Central memory CD8-positive, alpha-beta T cell (primary cell): ENCODE results near the gene EEFSEC.

ENCODE experiments used
- ATAC-seq: fragments of 150-1000 bp; cut with Tn5 transposase; replicated peaks from 2 replicates; pipeline ENCODE4 v1.10.0; 2022; ENCODE audit warnings: mild to moderate bottlenecking, moderate FRiP score, moderate number of reproducible peaks; ENCODE audit not compliant: poor library complexity, severe bottlenecking; ENCODE audit errors: extremely low read depth
- DNase-seq, 2 donors: peaks; one replicate each; pipeline ENCODE4 v3.0.0; 2021; ENCODE audit warnings: low spot score in 2 of 2
- H3K27ac Mint-ChIP-seq: one replicate; pipeline ENCODE4 v1.8.0; 2022; ENCODE audit warnings: low read depth, mild to moderate bottlenecking, moderate library complexity, mixed read lengths
- H3K27me3 Mint-ChIP-seq: one replicate; pipeline ENCODE4 v1.8.0; 2022; ENCODE audit warnings: mixed read lengths
- H3K36me3 Mint-ChIP-seq: one replicate; pipeline ENCODE4 v1.8.0; 2022; ENCODE audit warnings: mild to moderate bottlenecking, moderate library complexity, mixed read lengths; ENCODE audit not compliant: insufficient read depth
- H3K4me1 Mint-ChIP-seq: one replicate; pipeline ENCODE4 v1.8.0; 2022; ENCODE audit warnings: mixed read lengths
- H3K4me3 Mint-ChIP-seq: one replicate; pipeline ENCODE4 v1.8.0; 2022; ENCODE audit warnings: mild to moderate bottlenecking, moderate library complexity, mixed read lengths
- H3K9me3 Mint-ChIP-seq: one replicate; pipeline ENCODE4 v1.8.0; 2022; ENCODE audit warnings: mixed read lengths

EEFSEC gene

GRCh38 chr3:128153156-128154041, at the start of gene EEFSEC:
Gene EEFSEC, plus strand, starts transcription at chr3:128153481. Its CDS starts 27 bp downstream, at chr3:128153508.
- H3K27ac Mint-ChIP-seq, result peak within 1 kb of the TSS; percentile 84
- H3K27me3 Mint-ChIP-seq, result no peaks in the 10 kb centered on the region
- peaks cover 10% of the 10 kb centered on the region for H3K36me3 Mint-ChIP-seq
- no peaks in the 10 kb centered on the region for H3K9me3 Mint-ChIP-seq
- DNase-seq, result peak; percentile 81
- peaks cover 25% of the 10 kb centered on the region for H3K4me1 Mint-ChIP-seq
- peak; percentile 86 for ATAC-seq
- H3K4me3 Mint-ChIP-seq, result peak within 1 kb of the TSS; percentile 85

- Mint-ChIP-seq H3K36me3 (peaks cover 23% of the 10 kb centered on the region), H3K4me3 (no peak overlapping the region), H3K4me1 (peaks cover 17% of the 10 kb centered on the region), H3K27ac (no peak overlapping the region), H3K9me3 (no peaks in the 10 kb centered on the region), H3K27me3 (no peaks in the 10 kb centered on the region)
- ATAC-seq, result no peak
- no peak for DNase-seq
Observed at GRCh38 chr3:128107834-128108233, 45.4 kb upstream of the EEFSEC start.

GRCh38 chr3:128111147-128111546, 42.1 kb upstream of the EEFSEC start:
- Mint-ChIP-seq H3K4me3 (no peak overlapping the region), H3K27ac (peak overlapping the region; percentile 94), H3K36me3 (peaks cover 14% of the 10 kb centered on the region), H3K9me3 (no peaks in the 10 kb centered on the region), H3K27me3 (no peaks in the 10 kb centered on the region), H3K4me1 (peaks cover 44% of the 10 kb centered on the region)
- ATAC-seq (no peak), DNase-seq (no peak)

- H3K4me1 Mint-ChIP-seq, result peaks cover 49% of the 10 kb centered on the region
- ATAC-seq, result peak; percentile 96
- DNase-seq, result peak in 1 of 2 donors; percentile 43
- peak overlapping the region; percentile 94 for H3K27ac Mint-ChIP-seq
- no peaks in the 10 kb centered on the region for H3K27me3 Mint-ChIP-seq
- H3K4me3 Mint-ChIP-seq, result peak overlapping the region; percentile 63
- no peaks in the 10 kb centered on the region for H3K9me3 Mint-ChIP-seq
- peaks cover 18% of the 10 kb centered on the region for H3K36me3 Mint-ChIP-seq
Observed at GRCh38 chr3:128112357-128112968, 40.8 kb upstream of the EEFSEC start.

GRCh38 chr3:128113817-128114794, 39.2 kb upstream of the EEFSEC start:
- Mint-ChIP-seq H3K27me3 (no peaks in the 10 kb centered on the region), H3K4me3 (peak overlapping the region; percentile 75), H3K27ac (peak overlapping the region; percentile 94), H3K9me3 (no peaks in the 10 kb centered on the region), H3K36me3 (peaks cover 24% of the 10 kb centered on the region), H3K4me1 (peaks cover 52% of the 10 kb centered on the region)
- DNase-seq (no peak), ATAC-seq (peak; percentile 17)

- ATAC-seq, result no peak
Observed at GRCh38 chr3:128122013-128122412, 31.3 kb upstream of the EEFSEC start.

GRCh38 chr3:128123156-128123537, 30.1 kb upstream of the EEFSEC start:
- ATAC-seq (no peak), DNase-seq (no peak)
- Mint-ChIP-seq H3K27me3 (no peaks in the 10 kb centered on the region), H3K4me3 (peak overlapping the region; percentile 100), H3K4me1 (peaks cover 21% of the 10 kb centered on the region), H3K9me3 (peaks cover 4% of the 10 kb centered on the region), H3K36me3 (peaks cover 16% of the 10 kb centered on the region), H3K27ac (peak overlapping the region; percentile 99)

More at GRCh38 chr3:128122013-128122412, 31.3 kb upstream of the EEFSEC start:
- Mint-ChIP-seq H3K27me3 (no peaks in the 10 kb centered on the region), H3K4me3 (peak overlapping the region; percentile 100), H3K36me3 (peaks cover 23% of the 10 kb centered on the region), H3K9me3 (peaks cover 4% of the 10 kb centered on the region), H3K4me1 (peaks cover 28% of the 10 kb centered on the region), H3K27ac (no peak overlapping the region)
- no peak for DNase-seq

- H3K27ac Mint-ChIP-seq, result peak within 1 kb of the TSS; percentile 99
- H3K4me1 Mint-ChIP-seq, result peaks cover 21% of the 10 kb centered on the region
- peaks cover 4% of the 10 kb centered on the region for H3K9me3 Mint-ChIP-seq
- H3K4me3 Mint-ChIP-seq, result peak within 1 kb of the TSS; percentile 100
- no peaks in the 10 kb centered on the region for H3K27me3 Mint-ChIP-seq
- peaks cover 15% of the 10 kb centered on the region for H3K36me3 Mint-ChIP-seq
- DNase-seq (peak; percentile 90 to 97), ATAC-seq (peak; percentile 97)
Observed at GRCh38 chr3:128123538-128124368, 29.5 kb upstream of the EEFSEC start, which contains the start of gene RUVBL1. Gene RUVBL1, minus strand, starts transcription at chr3:128123812. Its CDS starts 88 bp downstream, at chr3:128123724.

GRCh38 chr3:128127236-128127635, 26.0 kb upstream of the EEFSEC start:
- ATAC-seq (no peak), DNase-seq (no peak)
- Mint-ChIP-seq H3K36me3 (peaks cover 14% of the 10 kb centered on the region), H3K9me3 (peaks cover 4% of the 10 kb centered on the region), H3K27me3 (no peaks in the 10 kb centered on the region), H3K4me1 (peaks cover 16% of the 10 kb centered on the region), H3K27ac (peak overlapping the region; percentile 7), H3K4me3 (no peak overlapping the region)

GRCh38 chr3:128128251-128128650, 25.0 kb upstream of the EEFSEC start:
- H3K36me3 Mint-ChIP-seq, result peaks cover 14% of the 10 kb centered on the region
- no peak for DNase-seq
- no peaks in the 10 kb centered on the region for H3K27me3 Mint-ChIP-seq
- no peak for ATAC-seq
- no peak overlapping the region for H3K27ac Mint-ChIP-seq
- peaks cover 4% of the 10 kb centered on the region for H3K9me3 Mint-ChIP-seq
- peaks cover 15% of the 10 kb centered on the region for H3K4me1 Mint-ChIP-seq
- no peak overlapping the region for H3K4me3 Mint-ChIP-seq

GRCh38 chr3:128131897-128132646, 21.2 kb upstream of the EEFSEC start:
- H3K4me1 Mint-ChIP-seq, result no peaks in the 10 kb centered on the region
- H3K36me3 Mint-ChIP-seq, result peaks cover 5% of the 10 kb centered on the region
- peaks cover 9% of the 10 kb centered on the region for H3K27me3 Mint-ChIP-seq
- peak overlapping the region; percentile 14 for H3K27ac Mint-ChIP-seq
- no peak overlapping the region for H3K4me3 Mint-ChIP-seq
- H3K9me3 Mint-ChIP-seq, result no peaks in the 10 kb centered on the region
- ATAC-seq (no peak), DNase-seq (no peak)
